Thyroid gland (tissue), 4 donors: ENCODE data around the gene DLD. TPM values are rescaled to one million over a fixed set of nuclear protein-coding genes. Genes with fewer than 3 reads are reported as not detected.
"Not testable (repeated sequence)": the region's sequence is repeated elsewhere in the genome, so short reads cannot be mapped to it uniquely, and the experiment has no call there.

Experiments used
- DNase-seq, 2 donors: peaks; one replicate each; pipeline ENCODE4 v3.0.0-alpha.2; 2019
- H3K27ac ChIP-seq, 3 donors: fragments of 200-600 bp; sonication (generic); 1 replicate in 2 of 3; 2 replicates in 1 of 3; pipeline ENCODE4 v1.5.1; 2016 to 2019; ENCODE audit warnings: mild to moderate bottlenecking in 1 of 3, moderate library complexity in 1 of 3
- H3K27me3 ChIP-seq: fragments of 200-600 bp; sonication (generic); one replicate; pipeline ENCODE4 v1.5.1; 2019
- H3K36me3 ChIP-seq, 2 donors: fragments of 200-600 bp; sonication (generic); one replicate each; pipeline ENCODE4 v1.5.1; 2016 to 2019
- H3K4me1 ChIP-seq, 2 donors: fragments of 200-600 bp; sonication (generic); one replicate each; pipeline ENCODE4 v1.5.1; 2017 to 2019
- H3K4me3 ChIP-seq, 3 donors: fragments of 200-600 bp; sonication (generic); replicated peaks in 1 of 3; 1 replicate in 2 of 3; 2 replicates in 1 of 3; pipeline ENCODE4 v1.5.1; 2016; ENCODE audit warnings: mild to moderate bottlenecking in 1 of 3
- H3K9me3 ChIP-seq: fragments of 200-600 bp; sonication (generic); one replicate; pipeline ENCODE4 v1.5.1; 2017
- CTCF ChIP-seq, 6 experiments: fragments of 200-600 bp in 3 of 6; fragments of 450-650 bp in 3 of 6; sonication (generic) in 3 of 6; IDR thresholded peaks; one replicate each; pipeline ENCODE4 v1.5.1; 2016 to 2019; ENCODE audit warnings: antibody characterized with exemption in 6 of 6, mild to moderate bottlenecking in 2 of 6, inconsistent platforms in 1 of 6, moderate library complexity in 1 of 6
- POLR2A ChIP-seq, 2 donors: fragments of 450-650 bp; IDR thresholded peaks; one replicate each; pipeline ENCODE4 v1.6.1; 2017; ENCODE audit warnings: antibody characterized with exemption in 2 of 2, mild to moderate bottlenecking in 2 of 2, moderate library complexity in 1 of 2
- WGBS, 2 donors: methylation state at CpG; one replicate each; pipeline ENCODE4 v1.1.5; 2017; 5-methylcytosine and 5-hydroxymethylcytosine counted together
- intact Hi-C: fragments of 100-400 bp; cut with DNase I; formaldehyde crosslinking; loops from one replicate; pipeline ENCODE4 v1.15.1; 2023
- total RNA-seq, 4 donors: library from RNA; depleted of rRNA; stranded (reverse); fragments of >200 nt; gene quantifications; one replicate each; pipeline ENCODE4 v1.2.3, GENCODE V29; 2016

Gene DLD
- total RNA-seq, 4 donors from 2014 or later: 108 to 343 (median 213) TPM

GRCh38 chr7:107878636-107879035 is 12.3 kb upstream of the DLD start:
- no peaks in the 10 kb centered on the region for H3K27me3 ChIP-seq
- intact Hi-C loops: loop anchor here (10.0 kb wide), 3 partner anchors 134 to 414 kb away; partner anchors contain the start of gene CBLL1
- no peaks in the 10 kb centered on the region for H3K4me1 ChIP-seq
- H3K4me3 ChIP-seq: no peak overlapping the region
- 76 to 83% methylated on average over 3 of the region's 3 CpGs for WGBS, 2 donors
- H3K36me3 ChIP-seq: no peaks in the 10 kb centered on the region
- H3K27ac ChIP-seq: no peak overlapping the region
- TF ChIP-seq CTCF (IDR thresholded peaks at IDR 0.05) (no peak), POLR2A (IDR thresholded peaks at IDR 0.05) (no peak)
- H3K9me3 ChIP-seq: no peaks in the 10 kb centered on the region
- no peak for DNase-seq

- Histone ChIP-seq H3K4me3 (no peak overlapping the region), H3K9me3 (no peaks in the 10 kb centered on the region), H3K36me3 (no peaks in the 10 kb centered on the region), H3K27ac (no peak overlapping the region), H3K27me3 (no peaks in the 10 kb centered on the region), H3K4me1 (no peaks in the 10 kb centered on the region)
- TF ChIP-seq CTCF (IDR thresholded peaks at IDR 0.05) (peak in 5 of 6 experiments; percentile 32 to 77 (median 72)), POLR2A (IDR thresholded peaks at IDR 0.05) (no peak)
- 2 to 7% methylated on average over 3 of the region's 3 CpGs for WGBS, 2 donors
- intact Hi-C loops: loop anchor here (10.0 kb wide), 3 partner anchors 135 to 415 kb away; partner anchors contain the start of gene CBLL1
- DNase-seq: peak; percentile 34 to 39
These were observed 11.5 kb upstream of the DLD start for GRCh38 chr7:107879400-107880035.

- WGBS, 2 donors: 69 to 73% methylated on average over 2 of the region's 2 CpGs
- H3K4me1 ChIP-seq: no peaks in the 10 kb centered on the region
- intact Hi-C loops: no loop called here
- no peaks in the 10 kb centered on the region for H3K36me3 ChIP-seq
- H3K27ac ChIP-seq: no peak overlapping the region
- H3K9me3 ChIP-seq: no peaks in the 10 kb centered on the region
- H3K27me3 ChIP-seq: no peaks in the 10 kb centered on the region
- no peak for DNase-seq
- H3K4me3 ChIP-seq: no peak overlapping the region
- no peak for TF ChIP-seq CTCF (IDR thresholded peaks at IDR 0.05)
- no peak for TF ChIP-seq POLR2A (IDR thresholded peaks at IDR 0.05)
These were observed 8.2 kb upstream of the DLD start for GRCh38 chr7:107882766-107883165.

GRCh38 chr7:107884066-107884818 is 6.7 kb upstream of the DLD start:
- Histone ChIP-seq H3K27ac (no peak overlapping the region), H3K9me3 (no peaks in the 10 kb centered on the region), H3K4me1 (no peaks in the 10 kb centered on the region), H3K4me3 (no peak overlapping the region), H3K27me3 (no peaks in the 10 kb centered on the region), H3K36me3 (no peaks in the 10 kb centered on the region)
- intact Hi-C loops: no loop called here
- no peak for TF ChIP-seq POLR2A (IDR thresholded peaks at IDR 0.05)
- TF ChIP-seq CTCF (IDR thresholded peaks at IDR 0.05): no peak
- WGBS, 2 donors: 75% methylated on average over 6 of the region's 6 CpGs
- DNase-seq: no peak

- 93 to 96% methylated on average over 13 to 21 of the region's 22 CpGs for WGBS, 2 donors
- DNase-seq, H3K4me3 ChIP-seq, H3K27me3 ChIP-seq, H3K27ac ChIP-seq, H3K36me3 ChIP-seq, H3K9me3 ChIP-seq, intact Hi-C loops: not testable (repeated sequence)
- H3K4me1 ChIP-seq: peaks cover 11 to 12% of the 10 kb centered on the region in 2 donors
These were observed 3.2 kb upstream of the DLD start for GRCh38 chr7:107887827-107888226.
